H9 (cell line): Measurements from ENCODE around the gene LTV1. TPM values are rescaled to one million over a fixed set of nuclear protein-coding genes. Genes with fewer than 3 reads are reported as not detected.

ENCODE experiments used
- DNase-seq: peaks from one replicate; pipeline ENCODE4 v3.0.0-alpha.2; 2017
- H2AFZ ChIP-seq: one replicate; pipeline ENCODE4 v1.6.1; 2013; ENCODE audit warnings: mild to moderate bottlenecking, low read length, control low read depth, moderate library complexity
- H2AK5ac ChIP-seq: 2 replicates; pipeline ENCODE4 v1.6.1; 2013; ENCODE audit warnings: low read length, control low read depth, mixed read lengths; ENCODE audit not compliant: insufficient read length
- H2BK120ac ChIP-seq: one replicate; pipeline ENCODE4 v1.6.1; 2013; ENCODE audit warnings: low read depth, mild to moderate bottlenecking, low read length, control low read depth, inconsistent platforms; ENCODE audit not compliant: poor library complexity, severe bottlenecking
- H2BK12ac ChIP-seq: 2 replicates; pipeline ENCODE4 v1.6.1; 2013; ENCODE audit warnings: low read length, control low read depth, mixed read lengths, low read depth; ENCODE audit not compliant: insufficient read length
- H2BK15ac ChIP-seq: 2 replicates; pipeline ENCODE4 v1.6.1; 2013; ENCODE audit warnings: low read depth, low read length, control low read depth
- H2BK20ac ChIP-seq: one replicate; pipeline ENCODE4 v1.6.1; 2013; ENCODE audit warnings: low read depth, mild to moderate bottlenecking, low read length, control low read depth, inconsistent platforms; ENCODE audit not compliant: poor library complexity, severe bottlenecking
- H2BK5ac ChIP-seq: 2 replicates; pipeline ENCODE4 v1.6.1; 2013; ENCODE audit warnings: low read length, control low read depth, mixed read lengths; ENCODE audit not compliant: insufficient read length
- H3K14ac ChIP-seq: 2 replicates; pipeline ENCODE4 v1.6.1; 2013; ENCODE audit warnings: low read length, control low read depth; ENCODE audit not compliant: insufficient read depth
- H3K18ac ChIP-seq: 2 replicates; pipeline ENCODE4 v1.6.1; 2013; ENCODE audit warnings: low read depth, mild to moderate bottlenecking, mixed read lengths, low read length, control low read depth; ENCODE audit not compliant: insufficient read length
- H3K23ac ChIP-seq: 2 replicates; pipeline ENCODE4 v1.6.1; 2013; ENCODE audit warnings: low read length, control low read depth, mixed read lengths, low read depth; ENCODE audit not compliant: insufficient read length
- H3K23me2 ChIP-seq: 2 replicates; pipeline ENCODE4 v1.6.1; 2013; ENCODE audit warnings: low read depth, mild to moderate bottlenecking, mixed read lengths, low read length, control low read depth; ENCODE audit not compliant: insufficient read length, poor library complexity, severe bottlenecking
- H3K27ac ChIP-seq: 2 replicates; pipeline ENCODE4 v1.5.1; 2013; ENCODE audit warnings: low read length, control low read depth, mixed read lengths, low read depth; ENCODE audit not compliant: insufficient read length
- H3K27me3 ChIP-seq: 2 replicates; pipeline ENCODE4 v1.6.1; 2013; ENCODE audit warnings: low read length, control low read depth, inconsistent platforms; ENCODE audit not compliant: insufficient read depth
- H3K4ac ChIP-seq: 2 replicates; pipeline ENCODE4 v1.6.1; 2013; ENCODE audit warnings: low read depth, mild to moderate bottlenecking, control low read depth, inconsistent platforms, low read length, moderate library complexity
- H3K4me1 ChIP-seq: 2 replicates; pipeline ENCODE4 v1.6.1; 2013; ENCODE audit warnings: low read length, control low read depth, inconsistent platforms; ENCODE audit not compliant: insufficient read depth
- H3K4me2 ChIP-seq: 2 replicates; pipeline ENCODE4 v1.6.1; 2013; ENCODE audit warnings: low read length, control low read depth, mixed read lengths; ENCODE audit not compliant: insufficient read length, insufficient read depth
- H3K56ac ChIP-seq: 2 replicates; pipeline ENCODE4 v1.6.1; 2013; ENCODE audit warnings: low read depth, mild to moderate bottlenecking, mixed read lengths, low read length, control low read depth; ENCODE audit not compliant: insufficient read length
- H3K79me1 ChIP-seq: 2 replicates; pipeline ENCODE4 v1.6.1; 2013; ENCODE audit warnings: low read depth, mild to moderate bottlenecking, moderate library complexity, low read length, control low read depth, inconsistent platforms; ENCODE audit not compliant: insufficient read depth, poor library complexity, severe bottlenecking
- H3K79me2 ChIP-seq: 2 replicates; pipeline ENCODE4 v1.6.1; 2013; ENCODE audit warnings: low read length, control low read depth, inconsistent platforms; ENCODE audit not compliant: insufficient read depth
- H3K9ac ChIP-seq: 2 replicates; pipeline ENCODE4 v1.6.1; 2013; ENCODE audit warnings: low read length, control low read depth, mixed read lengths; ENCODE audit not compliant: insufficient read length; ENCODE audit errors: extremely low read depth
- H3K9me3 ChIP-seq: one replicate; pipeline ENCODE4 v1.6.1; 2013; ENCODE audit warnings: low read depth, low read length, inconsistent platforms; ENCODE audit not compliant: control insufficient read depth
- H3T11ph ChIP-seq: one replicate; pipeline ENCODE4 v1.6.1; 2013; ENCODE audit warnings: mild to moderate bottlenecking, low read length, control low read depth, inconsistent platforms
- H4K20me1 ChIP-seq: one replicate; pipeline ENCODE4 v1.6.1; 2013; ENCODE audit not compliant: control insufficient read depth, insufficient read length, insufficient read depth
- H4K5ac ChIP-seq: 2 replicates; pipeline ENCODE4 v1.6.1; 2013; ENCODE audit warnings: low read depth, mild to moderate bottlenecking, mixed read lengths, low read length, control low read depth; ENCODE audit not compliant: insufficient read length
- H4K8ac ChIP-seq: replicated peaks from 2 replicates; pipeline ENCODE4 v1.6.1; 2013; ENCODE audit warnings: low read length, control low read depth, mixed read lengths, low read depth; ENCODE audit not compliant: insufficient read length
- H4K91ac ChIP-seq: 2 replicates; pipeline ENCODE4 v1.6.1; 2013; ENCODE audit warnings: low read depth, mild to moderate bottlenecking, moderate library complexity, mixed read lengths, low read length, control low read depth; ENCODE audit not compliant: insufficient read length
- H3K27ac Mint-ChIP-seq, 3 experiments: 2 replicates in 2 of 3; 3 replicates in 1 of 3; pipeline ENCODE4 v1.8.0; 2020 to 2021; ENCODE audit warnings: mixed read lengths in 3 of 3, mild to moderate bottlenecking in 1 of 3, moderate library complexity in 1 of 3
- H3K27me3 Mint-ChIP-seq: 2 replicates; pipeline ENCODE4 v1.8.0; 2021; ENCODE audit warnings: low read depth, mild to moderate bottlenecking, moderate library complexity, mixed read lengths
- H3K36me3 Mint-ChIP-seq, 3 experiments: 2 replicates in 2 of 3; 3 replicates in 1 of 3; pipeline ENCODE4 v1.8.0; 2020 to 2021; ENCODE audit warnings: low read depth in 3 of 3, mixed read lengths in 3 of 3; ENCODE audit not compliant: insufficient read depth in 1 of 3
- H3K4me1 Mint-ChIP-seq, 2 experiments: 2 replicates each; pipeline ENCODE4 v1.8.0; 2020; ENCODE audit warnings: mixed read lengths in 2 of 2
- H3K4me3 Mint-ChIP-seq, 2 experiments: 2 replicates in 1 of 2; 3 replicates in 1 of 2; pipeline ENCODE4 v1.8.0; 2020 to 2021; ENCODE audit warnings: mild to moderate bottlenecking in 2 of 2, mixed read lengths in 2 of 2, moderate library complexity in 1 of 2
- H3K9me3 Mint-ChIP-seq, 2 experiments: 2 replicates in 1 of 2; 3 replicates in 1 of 2; pipeline ENCODE4 v1.8.0; 2020; ENCODE audit warnings: mild to moderate bottlenecking in 2 of 2, mixed read lengths in 2 of 2, moderate library complexity in 1 of 2
- WGBS: extraction: QIAGEN DNeasy Blood & Tissue Kit; methylation state at CpG from one replicate; pipeline ENCODE4 v1.1.7; 2013; ENCODE audit warnings: missing lambda C conversion rate, low lambda C conversion rate, mixed read lengths; ENCODE audit not compliant: insufficient read length; ENCODE audit errors: extremely low coverage; 5-methylcytosine and 5-hydroxymethylcytosine counted together
- total RNA-seq: library from RNA; stranded (reverse); gene quantifications from 2 replicates; pipeline ENCODE4 v1.2.1, GENCODE V29; 2021
- TF ChIP-seq, protein P1 (sequence below): fragments of 200-600 bp; sonication (generic); conservative IDR thresholded peaks from 3 replicates; pipeline ENCODE4 v1.8.0; 2021; ENCODE audit warnings: antibody characterized with exemption, mild to moderate bottlenecking

Gene LTV1
- total RNA-seq, 1 experiment from 2014 or later: 62.9 TPM

DNA sequence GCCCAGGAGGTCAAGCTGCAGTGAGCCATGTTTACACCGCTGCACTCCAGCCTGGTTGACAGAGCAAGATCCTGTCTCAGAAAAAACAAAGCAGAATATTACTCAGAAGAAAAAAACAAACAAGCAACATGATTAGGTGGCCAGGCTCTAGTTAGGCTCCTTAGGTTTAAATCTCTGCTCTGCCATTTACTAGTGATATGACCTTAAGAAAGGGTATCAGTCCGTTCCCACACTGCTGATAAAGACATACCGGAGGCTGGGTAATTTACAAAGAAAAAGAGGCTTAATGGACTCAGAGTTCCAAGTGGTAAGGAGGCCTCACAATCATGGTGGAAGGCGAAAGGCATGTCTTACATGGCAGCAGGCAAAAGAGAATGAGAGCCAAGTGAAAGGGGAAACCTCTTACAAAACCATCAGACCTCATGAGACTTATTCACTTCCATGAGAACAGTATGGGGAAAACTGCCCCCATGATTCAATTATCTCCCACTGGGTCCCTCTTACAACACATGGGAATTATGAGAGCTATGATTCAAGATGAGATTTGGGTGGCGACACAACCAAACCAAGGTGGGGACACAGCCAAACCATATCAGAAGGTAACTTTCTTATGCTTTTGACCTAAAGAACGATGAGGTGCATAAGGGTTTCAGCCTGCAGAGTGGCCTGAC, 2.4 kb upstream of the LTV1 start:
- no peak for DNase-seq
- no CpG with 5 or more reads among the region's 6 CpGs for WGBS
- H3T11ph ChIP-seq: no peak overlapping the region

More for the DNA sequence above, 2.4 kb upstream of the LTV1 start:
- no peak overlapping the region for H3K4ac ChIP-seq
- H3K27me3 ChIP-seq: no peaks in the 10 kb centered on the region
- H3K9me3 ChIP-seq: no peaks in the 10 kb centered on the region
- H4K20me1 ChIP-seq: no peaks in the 10 kb centered on the region
- H3K14ac ChIP-seq: no peak overlapping the region
- no peak overlapping the region for H3K23ac ChIP-seq
- H3K4me1 ChIP-seq: no peaks in the 10 kb centered on the region
- Mint-ChIP-seq H3K27ac (no peak overlapping the region; a peak in 1 of 7 replicates), H3K27me3 (no peaks in the 10 kb centered on the region), H3K4me1 (peaks cover 10 to 14% of the 10 kb centered on the region in 2 experiments), H3K36me3 (peaks cover 10 to 22% (median 18%) of the 10 kb centered on the region in 3 experiments), H3K4me3 (no peak overlapping the region), H3K9me3 (no peaks in the 10 kb centered on the region)
- H4K5ac ChIP-seq: no peak overlapping the region
- H2BK120ac ChIP-seq: no peak overlapping the region
- TF ChIP-seq, protein P1, sequence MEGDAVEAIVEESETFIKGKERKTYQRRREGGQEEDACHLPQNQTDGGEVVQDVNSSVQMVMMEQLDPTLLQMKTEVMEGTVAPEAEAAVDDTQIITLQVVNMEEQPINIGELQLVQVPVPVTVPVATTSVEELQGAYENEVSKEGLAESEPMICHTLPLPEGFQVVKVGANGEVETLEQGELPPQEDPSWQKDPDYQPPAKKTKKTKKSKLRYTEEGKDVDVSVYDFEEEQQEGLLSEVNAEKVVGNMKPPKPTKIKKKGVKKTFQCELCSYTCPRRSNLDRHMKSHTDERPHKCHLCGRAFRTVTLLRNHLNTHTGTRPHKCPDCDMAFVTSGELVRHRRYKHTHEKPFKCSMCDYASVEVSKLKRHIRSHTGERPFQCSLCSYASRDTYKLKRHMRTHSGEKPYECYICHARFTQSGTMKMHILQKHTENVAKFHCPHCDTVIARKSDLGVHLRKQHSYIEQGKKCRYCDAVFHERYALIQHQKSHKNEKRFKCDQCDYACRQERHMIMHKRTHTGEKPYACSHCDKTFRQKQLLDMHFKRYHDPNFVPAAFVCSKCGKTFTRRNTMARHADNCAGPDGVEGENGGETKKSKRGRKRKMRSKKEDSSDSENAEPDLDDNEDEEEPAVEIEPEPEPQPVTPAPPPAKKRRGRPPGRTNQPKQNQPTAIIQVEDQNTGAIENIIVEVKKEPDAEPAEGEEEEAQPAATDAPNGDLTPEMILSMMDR: no peak
- no peak overlapping the region for H3K27ac ChIP-seq
- H4K8ac ChIP-seq: no peak overlapping the region
- H3K56ac ChIP-seq: no peak overlapping the region
- H2BK12ac ChIP-seq: no peak overlapping the region
- no peak overlapping the region for H2BK15ac ChIP-seq
- peaks cover 9% of the 10 kb centered on the region; the same call in 1 of the 2 replicates for H3K79me2 ChIP-seq
- H3K9ac ChIP-seq: no peak overlapping the region
- no peak overlapping the region for H2BK20ac ChIP-seq
- H2AFZ ChIP-seq: no peak overlapping the region
- H3K79me1 ChIP-seq: no peaks in the 10 kb centered on the region
- H3K18ac ChIP-seq: no peak overlapping the region
- H3K23me2 ChIP-seq: peaks cover 4% of the 10 kb centered on the region
- H2BK5ac ChIP-seq: no peak overlapping the region
- no peak overlapping the region for H3K4me2 ChIP-seq
- no peak overlapping the region for H4K91ac ChIP-seq
- H2AK5ac ChIP-seq: no peak overlapping the region
